Stomach (tissue), 4 donors: ENCODE data around the gene ADGRG4.

Experiments
- EP300 ChIP-seq: sonication (generic); formaldehyde crosslinking; IDR thresholded peaks from one replicate; pipeline ENCODE4 v1.6.1; 2017; ENCODE audit warnings: antibody characterized with exemption
- POLR2A ChIP-seq, 4 donors: fragments of 450-650 bp; IDR thresholded peaks; one replicate each; pipeline ENCODE4 v1.6.1; 2016; ENCODE audit warnings: antibody characterized with exemption in 4 of 4, control low read depth in 2 of 4, mild to moderate bottlenecking in 1 of 4, moderate library complexity in 1 of 4
- TF ChIP-seq, protein P1 (sequence below), 7 experiments: fragments of 450-650 bp in 4 of 7; fragments of 200-600 bp in 3 of 7; sonication (generic) in 3 of 7; IDR thresholded peaks; one replicate each; pipeline ENCODE4 v1.5.1; 2016 to 2019; ENCODE audit warnings: antibody characterized with exemption in 7 of 7, control low read depth in 2 of 7, mild to moderate bottlenecking in 1 of 7

DNA sequence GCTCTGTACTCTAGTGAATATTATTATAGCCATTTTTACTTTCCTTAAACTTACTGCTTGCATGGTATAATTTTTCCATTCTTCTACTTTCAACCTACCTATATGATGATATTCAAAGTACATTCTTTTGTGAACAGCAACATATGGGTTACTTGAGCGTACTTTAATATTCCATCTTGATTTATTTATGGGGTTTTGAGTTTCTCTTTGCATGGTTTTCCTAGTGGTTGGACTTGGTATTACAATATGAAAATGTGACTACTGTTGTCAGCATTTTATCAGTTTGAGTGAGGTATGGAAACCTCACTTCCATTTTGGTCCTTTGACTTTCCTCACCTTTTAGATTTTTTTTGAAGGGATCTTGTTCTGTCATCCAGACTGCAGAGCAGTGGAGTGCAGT is 35.9 kb downstream of the ADGRG4 start:
- TF ChIP-seq, protein P1, sequence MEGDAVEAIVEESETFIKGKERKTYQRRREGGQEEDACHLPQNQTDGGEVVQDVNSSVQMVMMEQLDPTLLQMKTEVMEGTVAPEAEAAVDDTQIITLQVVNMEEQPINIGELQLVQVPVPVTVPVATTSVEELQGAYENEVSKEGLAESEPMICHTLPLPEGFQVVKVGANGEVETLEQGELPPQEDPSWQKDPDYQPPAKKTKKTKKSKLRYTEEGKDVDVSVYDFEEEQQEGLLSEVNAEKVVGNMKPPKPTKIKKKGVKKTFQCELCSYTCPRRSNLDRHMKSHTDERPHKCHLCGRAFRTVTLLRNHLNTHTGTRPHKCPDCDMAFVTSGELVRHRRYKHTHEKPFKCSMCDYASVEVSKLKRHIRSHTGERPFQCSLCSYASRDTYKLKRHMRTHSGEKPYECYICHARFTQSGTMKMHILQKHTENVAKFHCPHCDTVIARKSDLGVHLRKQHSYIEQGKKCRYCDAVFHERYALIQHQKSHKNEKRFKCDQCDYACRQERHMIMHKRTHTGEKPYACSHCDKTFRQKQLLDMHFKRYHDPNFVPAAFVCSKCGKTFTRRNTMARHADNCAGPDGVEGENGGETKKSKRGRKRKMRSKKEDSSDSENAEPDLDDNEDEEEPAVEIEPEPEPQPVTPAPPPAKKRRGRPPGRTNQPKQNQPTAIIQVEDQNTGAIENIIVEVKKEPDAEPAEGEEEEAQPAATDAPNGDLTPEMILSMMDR (IDR thresholded peaks at IDR 0.05): no peak
- TF ChIP-seq POLR2A (IDR thresholded peaks at IDR 0.05) (no peak), EP300 (no peak)
